Neutrophil (primary cell): ENCODE data around the gene PLEKHG3.
A peak's percentile ranks its signal among the peaks of the same experiment; 100 is the strongest.

Experiments
- H3K27ac ChIP-seq: fragments of 200-600 bp; sonication (generic); 2 replicates; pipeline ENCODE4 v1.5.1; 2016; ENCODE audit warnings: mild to moderate bottlenecking, moderate library complexity
- H3K27me3 ChIP-seq: fragments of 200-600 bp; sonication (generic); 2 replicates; pipeline ENCODE4 v1.6.0; 2016; ENCODE audit warnings: mild to moderate bottlenecking
- H3K36me3 ChIP-seq: fragments of 200-600 bp; sonication (generic); 2 replicates; pipeline ENCODE4 v1.5.1; 2017
- H3K4me1 ChIP-seq, 2 experiments: fragments of 200-600 bp in 1 of 2; sonication (generic) in 1 of 2; 1 replicate in 1 of 2; 2 replicates in 1 of 2; pipeline versions ENCODE4 v1.5.1 to v1.6.1; 2013 to 2016; ENCODE audit warnings: low read depth in 1 of 2, low read length in 1 of 2, mild to moderate bottlenecking in 1 of 2, moderate library complexity in 1 of 2; ENCODE audit not compliant: control insufficient read depth in 1 of 2, insufficient read depth in 1 of 2
- H3K4me3 ChIP-seq, 2 experiments: fragments of 200-600 bp in 1 of 2; sonication (generic) in 1 of 2; 1 replicate in 1 of 2; 2 replicates in 1 of 2; pipeline ENCODE4 v1.5.1; 2013 to 2016; ENCODE audit warnings: low read depth in 1 of 2, low read length in 1 of 2, mild to moderate bottlenecking in 1 of 2, moderate library complexity in 1 of 2
- H3K9me3 ChIP-seq: fragments of 200-600 bp; sonication (generic); 2 replicates; pipeline ENCODE4 v1.5.1; 2016
- CTCF ChIP-seq: fragments of 200-600 bp; sonication (generic); IDR thresholded peaks from 2 replicates; pipeline ENCODE4 v1.5.1; 2016; ENCODE audit warnings: antibody characterized with exemption

Gene PLEKHG3

GRCh38 chr14:64700290-64700689 is 3.9 kb upstream of the PLEKHG3 start:
- H3K4me1 ChIP-seq, result peaks cover 66 to 76% of the 10 kb centered on the region in 2 experiments
- H3K27ac ChIP-seq, result peak overlapping the region; percentile 97
- no peaks in the 10 kb centered on the region for H3K36me3 ChIP-seq
- TF ChIP-seq CTCF, result no peak
- no peaks in the 10 kb centered on the region for H3K9me3 ChIP-seq
- H3K4me3 ChIP-seq, result peak overlapping the region in 1 of 2 experiments; percentile 47
- peaks cover 8% of the 10 kb centered on the region for H3K27me3 ChIP-seq

- peaks cover 71 to 82% of the 10 kb centered on the region in 2 experiments for H3K4me1 ChIP-seq
- H3K36me3 ChIP-seq, result no peaks in the 10 kb centered on the region
- TF ChIP-seq CTCF, result no peak
- peaks cover 8% of the 10 kb centered on the region for H3K27me3 ChIP-seq
- H3K9me3 ChIP-seq, result no peaks in the 10 kb centered on the region
- H3K27ac ChIP-seq, result peak overlapping the region; percentile 97
- no peak overlapping the region for H3K4me3 ChIP-seq
Measured at GRCh38 chr14:64700894-64701293, 3.3 kb upstream of the PLEKHG3 start.

GRCh38 chr14:64701660-64702059 is 2.6 kb upstream of the PLEKHG3 start:
- Histone ChIP-seq H3K27ac (peak overlapping the region; percentile 99), H3K9me3 (no peaks in the 10 kb centered on the region), H3K4me3 (no peak overlapping the region), H3K27me3 (peaks cover 8% of the 10 kb centered on the region), H3K4me1 (peaks cover 79 to 85% of the 10 kb centered on the region in 2 experiments), H3K36me3 (peaks cover 5% of the 10 kb centered on the region)
- no peak for TF ChIP-seq CTCF

- H3K4me1 ChIP-seq, result peaks cover 81 to 89% of the 10 kb centered on the region in 2 experiments
- peak overlapping the region; percentile 99 for H3K27ac ChIP-seq
Measured at GRCh38 chr14:64702493-64703394, 1.5 kb upstream of the PLEKHG3 start.

More at GRCh38 chr14:64702493-64703394, 1.5 kb upstream of the PLEKHG3 start:
- no peak for TF ChIP-seq CTCF
- H3K4me3 ChIP-seq, result peak overlapping the region; percentile 79 to 97
- H3K27me3 ChIP-seq, result peaks cover 8% of the 10 kb centered on the region
- H3K9me3 ChIP-seq, result no peaks in the 10 kb centered on the region
- H3K36me3 ChIP-seq, result peaks cover 14% of the 10 kb centered on the region
